Stimulated activated CD4-positive, alpha-beta T cell treated with anti-CD3 and anti-CD28 coated beads, Interleukin-2, amount 100 ng/mL, for 4 hours (primary cell): ENCODE measurements around the gene PGD.
"Not testable (repeated sequence)": the region's sequence is repeated elsewhere in the genome, so short reads cannot be mapped to it uniquely, and the experiment has no call there.

ENCODE experiments used
- DNase-seq: peaks from one replicate; pipeline ENCODE4 v3.0.0-alpha.2; 2020; ENCODE audit warnings: low read depth

PGD gene

DNA sequence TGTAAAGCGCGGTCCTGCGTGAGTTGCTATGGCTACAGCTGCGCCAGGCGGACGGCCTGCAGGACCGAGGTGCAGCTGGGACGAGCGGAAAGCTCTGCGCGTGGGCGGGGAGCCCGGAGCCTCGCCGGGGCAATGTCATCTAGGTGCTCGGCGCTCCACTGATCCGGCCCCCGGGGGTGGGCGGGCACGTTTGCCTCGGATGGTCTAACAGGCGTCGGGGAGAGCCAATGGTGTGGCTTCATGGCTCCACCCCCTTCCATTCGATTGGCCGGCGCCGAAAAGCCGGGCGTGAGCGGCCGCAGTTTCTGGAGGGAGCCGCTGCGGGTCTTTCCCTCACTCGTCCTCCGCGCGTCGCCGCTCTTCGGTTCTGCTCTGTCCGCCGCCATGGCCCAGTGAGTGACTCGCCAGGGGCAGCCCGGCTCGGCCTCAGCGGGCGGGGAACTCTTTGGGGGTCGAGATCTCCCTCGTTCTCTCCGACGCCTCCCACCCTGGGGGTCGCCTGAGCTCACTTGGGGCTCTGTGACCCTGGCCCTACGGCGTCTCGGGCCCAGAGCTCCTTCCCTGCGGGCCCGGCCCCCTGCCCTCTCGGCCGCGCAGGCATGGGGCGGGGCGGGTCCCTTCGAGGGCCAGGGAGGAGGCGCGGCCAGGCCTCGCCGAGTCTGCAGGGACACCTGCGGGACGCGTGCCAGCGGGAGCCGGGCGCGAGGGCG is at the start of gene PGD:
Gene PGD (plus strand): TSS at position 331 of the 710 bp plus-strand sequence. CDS start 54 bp downstream, at position 385.
- DNase-seq, result peak; percentile 95

DNA sequence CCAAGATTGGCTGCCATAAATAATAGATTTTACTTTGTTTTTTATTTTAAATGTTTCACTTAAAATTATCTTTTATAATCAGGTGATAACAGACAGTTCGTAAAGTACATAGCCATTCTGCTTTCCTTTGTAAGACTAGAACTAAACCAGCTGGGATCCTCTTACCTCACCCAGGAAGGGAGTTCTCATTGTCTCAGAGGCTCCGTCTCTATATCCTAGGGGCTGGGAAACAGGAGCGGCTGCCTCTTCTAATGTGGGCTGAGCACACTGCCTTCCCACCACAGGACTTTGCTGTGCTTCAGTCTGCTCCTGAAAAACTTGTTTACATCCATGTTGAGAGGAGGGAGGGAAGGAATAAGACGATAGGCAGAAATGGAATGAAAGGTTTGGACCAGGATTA is 45.6 kb upstream of the PGD start:
- DNase-seq, result no peak

DNA sequence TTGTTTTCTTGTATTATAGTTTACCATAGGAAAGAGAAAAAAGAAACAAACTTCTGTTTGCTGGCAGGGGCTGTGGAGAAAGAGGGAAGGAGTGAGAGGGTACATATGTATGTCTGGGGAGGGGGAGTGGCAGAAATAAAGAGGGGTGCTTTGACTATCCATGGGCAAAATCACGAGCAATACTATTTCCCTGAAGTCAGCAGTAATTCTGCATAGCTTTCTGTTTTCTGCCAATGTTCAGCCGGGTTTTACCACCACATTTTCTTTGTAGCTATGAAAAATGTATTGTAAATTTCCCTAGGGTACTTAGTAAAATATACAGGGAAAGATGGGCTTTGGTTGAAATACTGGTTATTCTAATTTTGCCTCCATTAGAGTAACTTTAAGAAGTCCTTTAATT is 45.2 kb upstream of the PGD start:
- no peak for DNase-seq

DNA sequence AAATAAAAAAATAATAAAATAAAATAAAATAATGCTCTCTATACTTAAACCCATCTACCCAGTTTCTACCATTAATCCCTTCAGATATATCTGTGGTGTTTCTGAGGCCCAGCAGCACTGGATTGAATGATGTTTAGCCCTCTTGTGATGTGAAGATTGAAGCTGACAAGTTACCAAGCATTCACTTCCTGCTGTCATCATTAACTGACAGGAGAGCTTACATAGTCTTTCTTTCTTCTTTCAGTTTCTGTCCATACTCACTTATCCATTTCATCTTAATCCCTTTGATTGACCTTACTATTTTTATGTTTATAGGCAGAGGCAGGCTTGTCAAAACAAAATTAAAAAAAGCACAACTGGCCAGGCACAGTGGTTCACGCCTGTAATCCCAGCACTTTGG is 38.8 kb upstream of the PGD start:
- no peak for DNase-seq

DNA sequence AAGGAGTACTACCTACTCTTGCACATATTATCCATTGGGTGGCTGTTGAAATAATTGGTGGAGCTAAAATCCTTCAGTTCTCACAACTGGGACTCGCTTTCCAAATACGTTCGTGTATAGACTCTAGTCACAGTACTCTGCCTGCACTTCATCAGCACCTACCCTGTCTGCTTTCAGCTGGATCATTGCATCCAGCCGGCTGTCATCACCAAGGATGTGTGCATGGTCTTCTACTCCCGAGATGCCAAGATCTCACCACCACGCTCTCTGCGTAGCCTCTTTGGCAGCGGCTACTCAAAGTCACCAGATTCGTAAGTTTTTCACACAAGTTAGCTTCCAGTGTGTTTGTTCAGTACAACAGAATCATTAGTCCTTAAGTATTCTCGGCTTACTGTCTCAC is 37.3 kb upstream of the PGD start:
- DNase-seq, result no peak

DNA sequence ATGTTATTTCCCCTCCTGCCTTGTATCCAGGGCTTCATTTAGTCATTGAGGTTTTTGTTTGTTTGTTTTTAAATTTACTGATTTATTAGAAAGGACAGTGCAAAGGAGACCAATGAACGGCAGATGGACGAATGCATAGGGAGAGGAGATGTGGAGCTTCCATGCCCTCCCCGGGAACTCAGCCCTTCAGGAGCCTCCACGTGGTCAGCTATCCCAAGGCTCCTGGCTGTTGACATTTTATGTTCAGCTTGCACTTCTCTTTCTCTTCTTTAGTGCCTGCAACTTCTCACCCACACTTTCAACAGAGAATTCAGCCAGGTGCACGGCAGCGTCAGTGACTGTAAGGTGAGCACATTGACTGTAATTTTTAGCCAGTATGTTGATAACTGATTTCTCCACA is 30.7 kb upstream of the PGD start:
- DNase-seq, result no peak

DNA sequence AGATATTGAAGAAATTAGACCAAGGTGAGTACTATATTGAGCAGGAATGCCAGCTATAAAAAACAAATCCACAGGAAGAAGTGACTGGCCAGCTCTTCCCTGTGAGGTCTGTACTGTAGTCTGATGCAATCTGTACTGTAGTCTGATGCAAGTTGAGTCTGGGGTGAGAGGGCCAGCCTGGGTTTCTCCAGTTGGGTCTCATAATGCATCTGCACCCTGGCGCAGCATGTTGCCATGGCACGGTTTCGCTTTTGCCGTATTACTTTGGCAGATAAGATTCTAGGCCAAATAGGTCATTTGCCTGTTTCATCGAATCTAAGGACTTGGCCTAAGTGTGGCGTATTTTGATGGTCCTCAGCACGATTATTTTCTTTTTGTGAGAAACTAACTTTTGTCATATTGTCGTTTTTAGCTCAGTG is 24.4 kb upstream of the PGD start:
- DNase-seq, result no peak

DNA sequence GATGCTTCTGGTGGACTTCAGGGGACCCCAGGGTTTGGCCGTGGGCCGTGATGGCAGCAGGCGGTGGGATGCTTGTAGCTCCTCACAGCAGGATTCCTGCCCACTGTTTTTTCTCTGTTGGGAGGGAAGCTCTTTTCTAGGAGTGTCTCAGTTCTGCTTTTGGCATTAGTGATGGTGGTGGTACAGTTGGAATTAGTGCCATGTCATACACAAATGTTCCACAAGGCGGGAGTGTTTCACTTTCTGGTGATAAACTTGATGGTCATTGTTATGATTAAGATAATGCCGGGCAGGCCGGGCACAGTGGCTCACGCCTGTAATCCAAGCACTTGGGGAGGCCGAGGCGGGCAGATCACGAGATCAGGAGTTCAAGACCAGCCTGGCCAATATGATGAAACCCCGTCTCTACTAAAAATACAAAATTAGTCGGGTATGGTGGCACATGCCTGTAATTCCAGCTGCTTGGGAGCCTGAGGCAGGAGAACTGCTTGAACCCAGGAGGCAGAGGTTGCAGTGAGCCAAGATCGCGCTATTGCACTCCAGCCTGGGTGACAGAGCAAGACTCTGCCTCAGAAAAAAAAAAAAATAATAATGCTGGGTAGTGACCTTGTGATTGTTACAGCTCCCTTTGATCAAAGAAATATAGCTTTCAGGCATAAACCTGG is 21.4 kb upstream of the PGD start:
- not testable (repeated sequence) for DNase-seq

DNA sequence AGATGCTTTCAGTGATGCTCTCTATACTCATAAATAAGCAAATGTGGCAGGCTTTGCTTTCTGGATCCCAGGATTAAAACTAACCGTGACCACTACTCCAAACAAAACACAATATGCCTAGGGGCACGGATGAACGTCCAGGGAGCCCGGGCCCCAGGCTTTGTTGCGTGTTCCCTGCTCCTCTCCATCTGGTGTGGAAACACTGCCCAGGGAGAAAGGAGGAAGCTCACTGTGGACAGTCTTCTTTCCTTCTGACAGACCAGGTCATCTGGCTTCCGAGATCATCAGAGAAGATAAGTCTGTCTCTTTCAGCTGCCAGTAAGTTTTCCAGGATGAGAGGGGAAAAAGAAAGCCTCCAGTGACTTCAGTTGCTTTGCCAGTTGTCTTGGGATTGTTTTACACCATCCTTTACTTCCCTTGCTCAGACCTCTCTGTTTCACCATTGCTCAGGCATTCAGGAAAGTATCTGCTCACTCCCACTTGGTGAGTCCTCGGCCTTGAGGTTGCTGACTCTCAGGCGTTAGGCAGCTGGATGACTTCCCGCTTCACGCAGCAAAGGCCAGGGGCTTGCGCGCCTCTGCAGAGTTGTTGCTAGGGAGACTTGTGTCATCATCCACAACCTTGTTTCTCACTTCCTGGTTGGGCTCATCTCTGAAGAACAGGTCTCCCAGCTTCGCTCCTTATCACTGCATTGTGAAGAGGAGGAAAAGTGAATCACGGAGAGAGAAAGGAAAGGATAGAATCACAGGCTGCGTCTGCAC is 20.6 kb upstream of the PGD start:
- DNase-seq, result no peak

DNA sequence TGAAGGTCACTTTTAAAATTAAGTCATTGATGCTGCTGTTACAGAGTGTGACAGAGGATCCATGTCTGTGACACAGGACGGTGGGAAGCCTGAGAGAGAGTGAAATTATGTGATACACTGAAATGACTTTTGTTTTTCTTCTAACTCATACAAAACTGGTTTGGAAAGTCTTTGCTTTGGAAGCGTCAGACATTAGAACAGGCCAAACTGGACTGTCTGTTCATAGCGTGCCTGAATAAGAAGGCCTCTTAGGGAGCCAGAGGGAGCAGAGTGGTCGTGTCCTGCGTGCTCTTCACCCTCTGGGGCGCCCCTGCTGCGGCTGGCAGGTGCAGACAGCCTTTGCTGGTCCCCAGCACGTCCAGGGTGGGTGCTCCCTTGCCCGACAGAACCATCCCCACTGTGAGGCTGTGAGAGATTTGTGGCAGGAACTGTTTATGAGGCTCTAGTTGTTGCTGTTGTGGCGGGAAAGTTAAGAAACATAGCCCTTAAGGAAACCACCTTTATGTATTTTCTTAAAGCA is 19.7 kb upstream of the PGD start:
- no peak for DNase-seq

DNA sequence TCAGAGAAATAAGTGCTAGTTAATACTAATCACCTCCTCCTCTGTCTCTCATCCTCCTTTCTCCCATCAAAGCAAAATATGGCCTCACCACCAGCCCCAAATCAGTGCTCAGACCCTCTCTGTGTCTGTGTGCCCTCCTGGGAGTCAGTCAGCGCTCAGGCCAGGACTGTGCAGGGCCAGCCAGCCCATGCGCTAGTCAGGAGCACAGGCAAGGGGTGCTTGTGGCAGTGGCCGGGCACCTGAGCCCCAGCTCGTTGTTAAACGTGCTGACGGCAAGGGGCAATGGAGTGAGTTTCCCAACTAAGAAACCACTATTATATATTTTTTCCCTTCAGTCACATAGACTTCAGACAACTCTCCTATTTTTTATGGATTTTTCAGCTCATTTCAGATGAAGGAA is 19.2 kb upstream of the PGD start:
- DNase-seq, result no peak

DNA sequence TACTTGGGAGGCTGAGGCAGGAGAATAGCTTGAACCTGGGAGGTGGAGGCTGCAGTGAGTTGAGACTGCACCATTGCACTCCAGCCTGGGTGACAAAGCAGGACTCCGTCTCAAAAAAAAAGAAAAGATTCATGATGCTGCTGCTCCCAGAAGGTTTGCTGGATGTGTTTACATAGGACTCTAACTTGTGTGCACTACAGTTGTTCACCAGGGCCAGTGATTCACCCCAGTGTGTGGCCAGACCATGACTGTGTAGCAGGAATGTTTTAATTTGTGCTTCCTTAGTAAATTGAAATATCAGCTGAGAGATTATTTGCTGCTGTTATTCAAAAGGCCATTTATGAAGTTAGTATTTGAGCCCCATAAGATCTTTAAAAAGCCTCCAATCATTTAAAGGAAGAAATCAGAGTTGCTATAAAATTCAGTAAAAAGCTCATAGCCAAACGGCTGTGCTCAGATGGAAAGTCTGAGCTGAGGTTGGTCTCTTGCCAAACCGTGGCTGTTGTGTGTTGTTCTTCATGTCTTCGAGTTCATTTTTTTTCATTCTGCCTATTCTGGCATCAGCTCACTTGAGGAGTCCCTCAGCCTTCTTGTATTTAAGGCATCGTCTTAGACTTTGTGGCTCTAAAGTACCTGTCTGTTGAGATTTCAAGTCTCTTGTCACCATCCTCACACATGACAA is 18.1 kb upstream of the PGD start:
- no peak for DNase-seq

DNA sequence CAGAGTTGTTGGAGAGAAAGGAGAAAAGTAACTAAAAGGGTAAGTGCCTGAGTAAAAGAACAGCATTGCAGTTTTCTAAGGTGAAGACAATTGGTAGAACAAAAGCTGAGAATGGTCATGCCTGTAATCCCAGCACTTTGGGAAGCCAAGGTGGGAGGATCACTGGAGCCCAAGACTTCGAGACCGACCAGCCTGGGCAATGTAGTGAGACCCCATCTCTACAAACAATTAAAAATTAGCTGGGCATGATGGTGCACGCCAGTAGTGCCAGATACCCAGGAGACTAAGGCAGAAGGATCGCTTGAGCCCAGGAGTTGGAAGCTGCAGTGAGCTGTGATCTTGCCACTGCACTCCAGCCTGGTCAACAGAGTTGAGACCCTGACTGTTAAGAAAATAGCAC is 15.2 kb upstream of the PGD start:
- no peak for DNase-seq

DNA sequence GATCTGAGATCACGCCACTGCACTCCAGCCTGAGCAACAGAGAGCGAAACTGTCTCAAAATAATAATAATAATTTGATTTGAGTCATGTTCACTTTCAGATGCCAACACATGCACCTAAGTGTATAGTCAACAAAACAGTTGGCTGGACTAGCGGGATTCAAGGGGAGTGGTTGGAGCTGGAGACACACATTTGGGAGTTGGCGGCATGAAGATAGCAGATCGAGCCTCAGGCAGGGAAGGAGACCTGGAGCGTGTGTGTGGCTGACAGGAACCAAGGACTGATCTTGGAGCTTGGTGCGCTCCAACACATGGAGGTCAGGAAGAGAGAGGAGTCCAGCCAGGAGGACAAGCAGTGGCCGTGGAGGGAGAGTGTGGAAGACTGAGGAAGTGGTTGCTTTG is 14.6 kb upstream of the PGD start:
- no peak for DNase-seq

DNA sequence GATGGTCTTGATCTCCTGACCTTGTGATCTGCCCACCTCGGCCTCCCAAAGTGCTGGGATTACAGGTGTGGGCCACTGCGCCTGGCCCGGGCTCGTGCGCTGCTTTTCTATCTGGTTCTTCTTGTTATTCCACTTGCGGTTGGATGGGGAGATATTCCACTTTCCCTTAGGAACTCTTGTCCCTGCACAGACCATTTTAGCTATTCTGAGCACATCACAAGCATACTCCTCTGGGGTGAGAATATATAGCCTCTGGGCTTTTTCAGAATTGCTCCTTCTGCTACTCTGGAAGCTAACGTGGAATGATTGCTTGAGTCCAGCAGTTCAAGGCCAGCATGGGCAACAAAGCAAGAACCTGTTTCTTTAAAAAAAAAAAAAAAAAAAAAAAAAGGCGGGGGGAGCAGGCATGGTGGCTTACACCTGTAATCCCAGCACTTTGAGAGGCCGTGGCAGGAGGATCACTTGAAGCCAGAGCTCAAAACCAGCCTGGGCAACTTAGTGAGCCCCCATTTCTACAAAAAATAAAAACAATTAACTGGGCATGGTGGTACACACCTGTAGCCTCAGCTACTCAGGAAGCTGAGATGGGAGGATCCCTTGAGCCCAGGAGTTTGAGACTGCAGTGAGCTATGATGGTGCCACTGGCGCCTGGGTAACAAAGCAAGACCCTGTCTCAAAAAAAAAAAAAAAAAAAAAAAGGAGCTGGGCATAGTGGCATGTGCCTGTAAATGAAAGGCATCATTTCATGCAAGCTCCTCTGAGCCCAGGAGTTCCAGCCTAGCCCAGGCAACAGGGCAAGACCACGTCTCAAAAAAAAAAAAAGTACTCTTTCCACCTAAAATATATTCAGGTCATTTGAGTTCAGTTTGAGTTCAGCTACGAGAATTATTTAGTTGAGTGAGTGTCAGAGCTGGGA is 11.8 kb upstream of the PGD start:
- no peak for DNase-seq

DNA sequence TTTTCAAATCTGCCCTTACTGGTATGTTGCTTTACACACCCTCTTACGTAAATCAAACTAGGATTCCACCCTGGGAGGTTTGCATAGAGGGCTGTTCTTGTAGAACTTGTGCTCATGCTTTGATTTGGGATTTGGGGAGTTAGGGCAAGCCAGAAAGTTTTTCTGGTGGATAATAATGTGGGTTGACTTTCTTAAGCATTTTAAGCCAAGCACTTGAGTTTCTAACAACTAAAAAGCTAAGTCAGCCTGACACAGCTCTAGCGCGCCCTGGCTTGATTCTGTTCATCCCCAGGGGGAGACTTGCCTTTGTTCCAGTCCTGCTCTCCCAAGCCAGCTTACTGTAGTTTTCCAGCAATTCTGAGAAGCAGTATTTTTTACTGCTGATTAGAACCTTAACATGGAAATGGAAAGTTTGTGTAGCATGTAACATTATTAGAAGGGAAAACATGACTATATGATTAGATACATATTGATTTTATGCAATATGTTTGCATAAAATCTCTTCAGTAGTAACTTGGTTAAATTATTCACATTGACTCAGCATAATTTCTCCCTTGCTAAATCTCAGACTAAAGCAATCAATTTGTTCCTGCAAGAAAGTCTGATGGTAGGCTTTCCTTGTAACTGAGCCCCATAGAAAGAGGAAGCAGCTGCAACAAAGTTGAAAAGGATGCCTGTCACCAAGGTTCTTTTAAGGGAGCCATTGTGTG is 11.0 kb upstream of the PGD start:
- DNase-seq, result no peak

DNA sequence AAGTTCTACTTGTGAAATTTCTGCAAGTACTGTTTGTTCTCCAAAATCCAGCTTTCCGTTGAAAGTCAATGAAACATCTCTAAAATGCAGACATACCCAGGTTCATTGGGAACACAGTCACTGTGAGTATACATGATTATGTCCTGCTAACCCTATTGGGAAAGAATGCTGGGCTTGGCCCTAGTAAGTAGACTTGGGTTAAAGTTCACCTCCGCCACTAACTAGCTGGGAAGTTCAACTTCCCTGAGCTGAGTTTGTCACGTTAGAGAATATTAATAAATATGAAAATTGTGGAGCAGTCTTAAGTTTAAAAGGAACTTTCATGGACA is 10.5 kb upstream of the PGD start:
- no peak for DNase-seq

DNA sequence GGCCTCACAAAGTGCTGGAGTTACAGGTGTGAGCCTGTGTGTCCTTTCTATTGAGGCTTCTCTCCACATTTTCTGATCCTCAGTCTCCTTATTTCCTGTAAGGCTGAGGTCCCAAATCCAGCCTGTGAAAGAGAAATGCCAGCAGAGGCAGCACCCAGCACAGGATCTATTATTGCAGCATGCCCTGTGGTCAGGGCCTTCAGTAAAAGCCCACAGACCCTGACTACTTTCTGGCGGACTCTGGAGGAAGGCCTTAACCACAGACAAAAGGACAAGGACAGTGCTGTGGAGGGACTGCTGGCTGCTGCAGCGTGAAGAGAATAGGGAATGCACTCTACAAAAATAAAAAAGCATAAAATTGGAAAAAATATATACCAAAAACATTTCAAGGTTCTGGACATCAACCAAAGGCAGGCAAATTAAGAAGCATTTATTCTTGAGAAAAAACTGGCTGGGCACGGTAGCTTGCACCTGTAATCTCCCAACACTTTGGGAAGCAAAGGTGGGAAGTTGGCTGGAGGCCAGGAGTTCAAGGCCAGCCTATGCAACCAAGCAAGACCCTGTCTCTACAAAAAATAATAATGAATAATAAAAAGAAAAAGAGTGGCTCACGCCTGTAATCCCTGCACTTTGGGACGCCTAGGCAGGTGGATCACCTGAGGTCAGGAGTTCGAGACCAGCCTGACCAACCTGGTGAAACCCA is 9.4 kb upstream of the PGD start:
- no peak for DNase-seq

DNA sequence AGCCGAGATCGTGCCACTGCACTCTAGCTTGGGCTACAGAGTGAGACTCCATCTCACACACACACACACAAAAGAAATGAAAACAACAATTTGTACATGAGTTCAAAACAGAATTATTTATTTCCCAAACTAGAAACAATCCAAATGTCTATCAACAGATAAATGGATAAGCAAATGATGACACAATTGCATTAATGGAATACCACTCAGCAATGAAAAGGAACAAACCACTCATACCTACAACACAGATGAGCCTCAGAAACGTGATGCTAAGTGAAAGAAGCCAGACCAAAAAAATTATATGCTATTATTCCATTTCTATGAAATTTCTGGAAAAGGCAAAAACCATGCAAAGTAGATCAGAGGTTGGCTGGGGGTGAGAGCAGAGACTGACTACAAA is 2.0 kb upstream of the PGD start:
- DNase-seq, result no peak

DNA sequence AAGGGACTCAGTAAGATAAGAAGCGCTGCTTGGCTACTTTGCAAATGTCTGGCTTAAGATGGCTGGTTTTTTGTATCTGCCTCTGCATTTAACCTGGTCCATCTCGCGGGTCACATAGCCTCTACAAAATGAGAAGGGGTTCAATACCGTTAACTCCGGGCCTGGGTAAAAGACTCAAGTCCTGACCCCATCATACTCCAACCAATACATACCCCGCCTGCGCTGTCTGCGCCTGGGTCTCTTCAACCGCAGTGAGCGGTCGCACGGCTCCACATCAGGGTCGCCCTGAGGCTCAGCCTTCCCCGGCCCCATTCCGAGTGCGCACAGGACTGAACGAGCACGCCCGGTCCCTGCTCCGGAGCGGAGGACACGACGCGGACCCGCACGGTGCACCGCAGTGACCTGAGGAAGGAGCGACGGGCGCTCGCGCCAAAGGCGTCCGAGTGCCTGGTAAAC is 558 bp upstream of the PGD start:
- DNase-seq, result no peak
